ENCODE results near the gene GPD2.

Gene GPD2

DNA sequence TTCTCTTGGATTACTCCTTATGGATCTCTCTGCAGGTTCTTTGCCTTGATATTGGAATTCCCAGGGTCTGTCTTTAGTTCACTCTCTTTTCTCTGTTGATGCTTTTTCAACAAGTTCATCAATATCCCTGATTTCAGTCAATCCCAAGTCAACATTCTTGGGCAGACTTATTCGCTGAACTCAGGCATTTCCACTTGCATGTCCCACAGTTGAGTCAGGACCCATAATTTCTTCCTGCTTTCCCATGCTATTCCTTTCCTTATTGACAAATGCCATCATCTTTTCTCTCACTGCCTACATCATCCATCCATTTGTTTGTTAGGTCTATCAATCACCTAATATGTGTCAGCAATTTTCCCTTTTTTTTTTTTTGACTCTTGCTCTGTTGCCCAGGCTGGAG, 11.6 kb downstream of the GPD2 start:
- TF ChIP-seq, protein P1, sequence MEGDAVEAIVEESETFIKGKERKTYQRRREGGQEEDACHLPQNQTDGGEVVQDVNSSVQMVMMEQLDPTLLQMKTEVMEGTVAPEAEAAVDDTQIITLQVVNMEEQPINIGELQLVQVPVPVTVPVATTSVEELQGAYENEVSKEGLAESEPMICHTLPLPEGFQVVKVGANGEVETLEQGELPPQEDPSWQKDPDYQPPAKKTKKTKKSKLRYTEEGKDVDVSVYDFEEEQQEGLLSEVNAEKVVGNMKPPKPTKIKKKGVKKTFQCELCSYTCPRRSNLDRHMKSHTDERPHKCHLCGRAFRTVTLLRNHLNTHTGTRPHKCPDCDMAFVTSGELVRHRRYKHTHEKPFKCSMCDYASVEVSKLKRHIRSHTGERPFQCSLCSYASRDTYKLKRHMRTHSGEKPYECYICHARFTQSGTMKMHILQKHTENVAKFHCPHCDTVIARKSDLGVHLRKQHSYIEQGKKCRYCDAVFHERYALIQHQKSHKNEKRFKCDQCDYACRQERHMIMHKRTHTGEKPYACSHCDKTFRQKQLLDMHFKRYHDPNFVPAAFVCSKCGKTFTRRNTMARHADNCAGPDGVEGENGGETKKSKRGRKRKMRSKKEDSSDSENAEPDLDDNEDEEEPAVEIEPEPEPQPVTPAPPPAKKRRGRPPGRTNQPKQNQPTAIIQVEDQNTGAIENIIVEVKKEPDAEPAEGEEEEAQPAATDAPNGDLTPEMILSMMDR (IDR thresholded peaks at IDR 0.05; ENCODE audit: insufficient read depth, low read depth, low read length, missing control alignments) = no peak
- DNase-seq (ENCODE audit: low read depth) = no peak
- H3K4me3 ChIP-seq (ENCODE audit: low read length) = no peak overlapping the region

DNA sequence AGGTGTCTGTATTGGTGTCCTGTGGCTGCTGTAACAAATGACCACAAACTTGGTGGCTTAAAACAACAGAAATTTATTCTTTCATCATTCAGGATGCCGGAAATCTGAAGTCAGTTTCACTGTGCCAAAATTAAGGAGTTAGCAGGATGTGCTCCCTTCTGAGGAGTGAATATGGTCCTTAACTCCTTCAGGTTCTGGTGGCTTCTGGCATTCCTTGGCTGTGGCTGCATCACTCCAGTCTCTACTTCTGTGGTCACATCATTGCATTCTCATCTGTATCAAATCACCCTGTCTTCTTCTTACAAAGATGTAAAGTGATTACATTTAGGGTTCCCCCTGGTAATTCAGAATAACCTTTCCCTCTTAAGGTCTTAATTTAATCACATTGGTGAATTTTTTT, 12.6 kb downstream of the GPD2 start:
- TF ChIP-seq, protein P1 (IDR thresholded peaks at IDR 0.05; ENCODE audit: insufficient read depth, low read depth, low read length, missing control alignments) = no peak
- DNase-seq (ENCODE audit: low read depth) = no peak
- no peak overlapping the region for H3K4me3 ChIP-seq (ENCODE audit: low read length)

DNA sequence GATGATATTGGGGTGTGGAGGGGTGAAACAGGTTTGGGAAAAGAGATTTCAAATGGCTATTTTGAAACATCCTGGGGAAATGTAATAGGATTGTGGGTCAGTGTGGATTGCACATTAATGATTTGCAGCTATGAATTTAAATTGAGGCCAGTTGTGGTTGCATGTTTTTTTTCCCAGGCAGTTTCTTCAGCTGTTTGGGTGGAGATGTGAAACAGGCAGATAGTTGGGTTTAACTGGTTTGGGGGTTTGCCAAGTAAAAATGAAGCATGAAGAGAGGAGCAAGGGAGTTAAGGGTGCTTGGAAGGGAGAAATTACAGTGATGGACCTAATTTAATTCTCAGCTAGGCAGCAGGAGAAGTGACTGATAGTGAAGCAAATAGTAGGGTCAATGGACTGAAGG, 16.8 kb downstream of the GPD2 start:
- no peak overlapping the region for H3K4me3 ChIP-seq (ENCODE audit: low read length)
- TF ChIP-seq, protein P1 (IDR thresholded peaks at IDR 0.05; ENCODE audit: insufficient read depth, low read depth, low read length, missing control alignments) = no peak
- DNase-seq (ENCODE audit: low read depth) = no peak

- no peak overlapping the region for H3K4me3 ChIP-seq (ENCODE audit: low read length)
- TF ChIP-seq, protein P1 (IDR thresholded peaks at IDR 0.05; ENCODE audit: insufficient read depth, low read depth, low read length, missing control alignments) = no peak
- peak; percentile 85 for DNase-seq (ENCODE audit: low read depth)
Observed at GRCh38 chr2:156455361-156455975, 19.3 kb downstream of the GPD2 start.

DNA sequence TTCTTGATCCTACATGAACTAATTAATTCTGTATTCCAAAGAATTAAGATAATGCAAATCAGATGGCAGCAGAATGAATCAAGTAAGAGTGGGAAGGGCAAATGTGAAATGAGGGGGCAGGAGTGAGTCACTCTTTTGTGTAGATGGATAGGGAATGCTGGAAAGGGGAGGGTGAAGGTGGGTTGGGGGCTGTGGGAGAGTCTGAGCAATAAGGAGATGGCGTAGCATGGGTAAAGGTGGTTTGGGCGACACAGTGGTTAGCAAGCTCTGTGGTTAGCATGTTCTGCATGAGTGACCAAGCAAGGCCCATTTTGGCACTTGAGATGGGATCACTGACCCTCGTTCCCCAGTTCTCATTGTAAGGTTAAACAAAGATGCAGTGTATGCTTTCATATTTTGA, 20.4 kb downstream of the GPD2 start:
- TF ChIP-seq, protein P1 (IDR thresholded peaks at IDR 0.05; ENCODE audit: insufficient read depth, low read depth, low read length, missing control alignments) = no peak
- DNase-seq (ENCODE audit: low read depth) = peak; percentile 59
- no peak overlapping the region for H3K4me3 ChIP-seq (ENCODE audit: low read length)

- DNase-seq (ENCODE audit: low read depth) = peak; percentile 71
- no peak overlapping the region for H3K4me3 ChIP-seq (ENCODE audit: low read length)
- TF ChIP-seq, protein P1 (IDR thresholded peaks at IDR 0.05; ENCODE audit: insufficient read depth, low read depth, low read length, missing control alignments) = no peak
Observed at GRCh38 chr2:156457523-156458517, 21.6 kb downstream of the GPD2 start.
